Uterus (tissue), 2 donors: ENCODE measurements around the gene MRPL42.

Experiments used
- POLR2A ChIP-seq, 2 donors: fragments of 450-650 bp; IDR thresholded peaks; one replicate each; pipeline ENCODE4 v1.6.1; 2016; ENCODE audit warnings: antibody characterized with exemption in 2 of 2, mild to moderate bottlenecking in 1 of 2, moderate library complexity in 1 of 2
- TF ChIP-seq, protein P1 (sequence below), 4 experiments: fragments of 200-600 bp in 2 of 4; fragments of 450-650 bp in 2 of 4; sonication (generic) in 2 of 4; IDR thresholded peaks; one replicate each; pipeline ENCODE4 v1.5.1; 2016 to 2019; ENCODE audit warnings: antibody characterized with exemption in 4 of 4, mild to moderate bottlenecking in 2 of 4, moderate library complexity in 1 of 4

DNA sequence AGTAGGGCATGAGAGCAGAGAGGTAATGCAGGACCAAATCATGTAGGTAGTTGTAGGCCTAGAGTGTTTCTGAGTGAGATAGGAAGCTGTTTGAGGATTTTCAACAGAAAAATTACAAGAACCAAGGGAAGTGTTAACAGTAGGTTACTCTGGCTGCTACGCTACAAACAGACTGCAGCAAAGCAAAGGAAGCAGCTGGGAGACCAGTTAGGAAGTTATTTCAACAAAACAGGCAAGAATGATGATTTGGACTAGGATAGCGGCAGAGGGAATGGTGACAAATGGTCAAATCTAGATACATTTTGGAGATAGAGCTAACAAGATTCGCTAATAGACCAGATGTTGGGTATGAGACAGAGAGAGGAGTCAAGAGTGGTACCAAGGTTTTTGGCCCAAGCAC, 26.8 kb downstream of the MRPL42 start:
- TF ChIP-seq, protein P1, sequence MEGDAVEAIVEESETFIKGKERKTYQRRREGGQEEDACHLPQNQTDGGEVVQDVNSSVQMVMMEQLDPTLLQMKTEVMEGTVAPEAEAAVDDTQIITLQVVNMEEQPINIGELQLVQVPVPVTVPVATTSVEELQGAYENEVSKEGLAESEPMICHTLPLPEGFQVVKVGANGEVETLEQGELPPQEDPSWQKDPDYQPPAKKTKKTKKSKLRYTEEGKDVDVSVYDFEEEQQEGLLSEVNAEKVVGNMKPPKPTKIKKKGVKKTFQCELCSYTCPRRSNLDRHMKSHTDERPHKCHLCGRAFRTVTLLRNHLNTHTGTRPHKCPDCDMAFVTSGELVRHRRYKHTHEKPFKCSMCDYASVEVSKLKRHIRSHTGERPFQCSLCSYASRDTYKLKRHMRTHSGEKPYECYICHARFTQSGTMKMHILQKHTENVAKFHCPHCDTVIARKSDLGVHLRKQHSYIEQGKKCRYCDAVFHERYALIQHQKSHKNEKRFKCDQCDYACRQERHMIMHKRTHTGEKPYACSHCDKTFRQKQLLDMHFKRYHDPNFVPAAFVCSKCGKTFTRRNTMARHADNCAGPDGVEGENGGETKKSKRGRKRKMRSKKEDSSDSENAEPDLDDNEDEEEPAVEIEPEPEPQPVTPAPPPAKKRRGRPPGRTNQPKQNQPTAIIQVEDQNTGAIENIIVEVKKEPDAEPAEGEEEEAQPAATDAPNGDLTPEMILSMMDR (IDR thresholded peaks at IDR 0.05), result no peak
- no peak for TF ChIP-seq POLR2A (IDR thresholded peaks at IDR 0.05)
